22Rv1 (cell line): Measurements from ENCODE around the gene SGK2.

ENCODE experiments used
- CTCF ChIP-seq: fragments of 450-650 bp; IDR thresholded peaks from 2 replicates; pipeline ENCODE4 v1.5.1; 2017; ENCODE audit warnings: mild to moderate bottlenecking
- ZFX ChIP-seq: fragments of 450-650 bp; IDR thresholded peaks from 2 replicates; pipeline ENCODE4 v1.6.1; 2017; ENCODE audit warnings: antibody characterized with exemption, borderline replicate concordance

- no peak for TF ChIP-seq CTCF
- no peak for TF ChIP-seq ZFX
These were observed 38.7 kb upstream of the SGK2 start for GRCh38 chr20:43520074-43520630.
